GM19035 (cell line): ENCODE data around the gene METAP2.
"Not testable (repeated sequence)": the region's sequence is repeated elsewhere in the genome, so short reads cannot be mapped to it uniquely, and the experiment has no call there.

Experiments
- ATAC-seq: cut with Tn5 transposase; IDR thresholded peaks from one replicate; pipeline ENCODE4 v1.9.1; 2021; ENCODE audit not compliant: unreplicated experiment

The METAP2 gene

DNA sequence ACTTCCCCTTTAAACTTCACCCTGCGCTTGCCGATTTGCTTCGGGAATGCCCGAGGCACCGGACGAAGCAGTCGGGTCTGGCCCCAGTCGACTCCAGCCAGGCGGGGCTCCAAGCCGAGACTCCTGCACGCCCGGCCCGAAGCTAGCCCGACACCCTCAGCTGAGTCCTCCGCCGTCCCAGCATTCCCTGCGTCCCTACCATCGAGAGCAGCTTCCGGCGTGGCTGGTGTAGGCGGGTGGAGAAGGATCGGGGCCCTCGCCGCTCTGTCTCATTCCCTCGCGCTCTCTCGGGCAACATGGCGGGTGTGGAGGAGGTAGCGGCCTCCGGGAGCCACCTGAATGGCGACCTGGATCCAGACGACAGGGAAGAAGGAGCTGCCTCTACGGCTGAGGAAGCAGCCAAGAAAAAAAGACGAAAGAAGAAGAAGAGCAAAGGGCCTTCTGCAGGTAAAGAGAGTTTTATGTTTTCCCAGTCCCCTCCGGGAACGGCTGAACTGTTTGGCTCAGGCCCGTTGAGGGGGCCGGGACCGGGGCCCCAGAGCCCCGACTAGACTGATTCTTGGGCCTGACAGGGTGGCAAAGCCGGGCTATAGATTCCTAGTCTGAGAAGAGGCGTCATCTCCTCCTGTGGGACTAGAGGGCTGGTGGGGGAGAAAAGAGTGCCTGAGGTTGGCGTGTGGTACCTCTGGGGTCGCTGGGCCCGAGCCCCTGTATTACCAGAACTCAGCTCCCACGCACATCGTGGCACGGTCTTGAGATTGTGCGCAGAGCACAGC lies at the start of gene METAP2:
Gene METAP2 (plus strand): TSS at position 269 of the 776 bp plus-strand sequence. CDS start 28 bp downstream, at position 297.
- ATAC-seq, result peak; percentile 95

DNA sequence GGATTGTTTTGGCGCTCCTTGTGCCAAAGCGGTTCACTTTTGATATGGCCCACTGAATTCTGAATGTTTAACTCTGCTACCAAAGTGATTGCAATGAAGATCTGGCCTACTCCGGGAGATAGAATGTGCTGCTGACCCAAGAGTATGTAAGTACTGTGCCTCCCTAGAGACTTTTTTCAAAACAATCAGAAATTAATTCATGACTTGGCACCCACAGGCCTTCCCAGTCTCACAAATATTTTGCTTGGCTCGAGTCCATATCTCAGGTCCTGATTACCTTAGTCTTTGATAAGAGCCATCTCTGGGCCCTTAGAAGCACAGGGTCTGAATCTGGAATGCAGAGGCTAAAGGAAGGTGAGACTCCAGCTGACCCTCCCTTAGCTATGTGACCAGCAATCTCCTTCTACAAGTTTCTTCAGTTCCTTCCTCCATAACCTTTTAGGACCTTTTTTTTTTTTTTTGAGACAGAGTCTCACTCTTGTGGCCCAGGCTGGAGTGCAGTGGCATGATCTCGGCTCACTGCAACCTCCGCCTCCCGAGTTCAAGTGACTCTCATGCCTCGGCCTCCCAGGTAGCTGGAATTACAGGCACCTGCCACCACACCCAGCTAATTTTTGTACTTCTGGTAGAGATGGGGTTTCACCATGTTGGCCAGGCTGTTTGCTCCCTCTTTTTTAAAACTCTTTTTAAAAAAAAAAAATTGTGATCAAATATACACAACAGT lies 49.5 kb upstream of the METAP2 start:
- ATAC-seq, result no peak

DNA sequence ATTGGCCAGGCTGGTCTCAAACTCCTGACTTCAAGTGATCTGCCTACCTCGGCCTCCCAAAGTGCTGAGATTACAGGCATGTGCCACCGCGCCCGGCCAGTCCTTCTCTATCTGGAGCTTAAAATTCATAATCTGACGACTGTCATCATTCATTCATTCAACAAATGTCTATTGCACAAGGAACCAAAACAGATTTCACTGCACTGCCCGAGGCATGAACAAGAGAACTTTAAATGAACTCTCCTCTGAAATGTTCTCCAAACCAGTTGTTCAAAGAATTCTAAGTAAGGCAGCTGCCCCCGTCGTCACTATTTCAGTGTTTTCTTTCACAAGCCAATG lies 44.8 kb upstream of the METAP2 start:
- ATAC-seq, result no peak

DNA sequence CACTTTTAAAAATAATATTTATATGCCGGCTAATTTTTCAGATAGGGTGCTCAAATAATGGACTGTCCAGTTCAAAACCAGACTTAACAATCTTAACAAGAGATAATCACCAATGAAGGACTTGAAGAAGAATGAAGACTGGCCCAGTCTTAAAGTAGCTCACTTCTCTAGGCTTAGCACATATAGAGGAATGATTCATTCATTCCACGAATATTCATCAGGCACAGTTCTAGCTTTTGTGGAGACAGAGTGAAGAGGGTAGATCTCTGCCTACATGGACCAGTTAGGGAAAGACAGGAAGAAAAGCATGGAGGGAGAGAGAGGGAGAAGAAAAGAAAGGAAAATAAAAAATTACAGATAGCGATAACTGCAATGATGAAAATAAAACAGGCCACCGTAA lies 42.8 kb upstream of the METAP2 start:
- no peak for ATAC-seq

DNA sequence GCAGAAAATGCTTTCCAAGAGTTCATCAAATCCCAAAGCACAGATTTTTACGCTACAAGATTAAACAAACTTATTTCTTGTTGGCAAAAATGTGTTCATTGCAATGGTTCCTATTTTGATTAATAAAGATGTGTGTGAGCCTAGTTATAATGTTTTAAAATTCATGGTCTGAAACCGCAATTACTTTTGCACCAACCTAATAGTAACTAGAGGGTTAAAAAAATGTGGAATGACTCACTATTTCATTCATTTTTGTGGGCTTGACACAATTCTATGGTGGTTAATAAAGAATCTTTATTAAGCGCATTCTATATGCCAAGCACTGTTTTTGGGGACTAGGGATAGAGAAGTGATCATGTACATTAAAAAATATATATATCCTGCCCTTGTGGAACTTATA lies 38.6 kb upstream of the METAP2 start:
- ATAC-seq, result no peak

DNA sequence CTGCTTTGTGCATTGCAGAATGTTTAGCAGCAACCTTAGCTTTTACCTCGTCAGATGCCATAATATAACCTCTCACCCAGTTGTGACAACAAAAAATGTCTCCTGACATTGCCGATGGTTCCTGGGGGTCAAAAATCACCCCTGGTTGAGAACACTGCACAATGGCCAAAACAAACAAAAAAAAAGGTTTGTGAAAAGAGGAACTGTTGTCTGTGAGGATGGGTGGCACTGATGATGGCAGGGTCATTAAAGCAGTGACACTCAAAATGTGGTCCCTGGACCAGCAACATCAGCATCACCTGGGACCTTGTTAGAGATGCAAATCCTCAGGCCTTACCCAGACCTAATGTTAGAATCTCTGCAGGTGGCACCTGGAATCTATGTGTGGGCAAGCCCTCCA lies 36.4 kb upstream of the METAP2 start:
- ATAC-seq, result no peak

DNA sequence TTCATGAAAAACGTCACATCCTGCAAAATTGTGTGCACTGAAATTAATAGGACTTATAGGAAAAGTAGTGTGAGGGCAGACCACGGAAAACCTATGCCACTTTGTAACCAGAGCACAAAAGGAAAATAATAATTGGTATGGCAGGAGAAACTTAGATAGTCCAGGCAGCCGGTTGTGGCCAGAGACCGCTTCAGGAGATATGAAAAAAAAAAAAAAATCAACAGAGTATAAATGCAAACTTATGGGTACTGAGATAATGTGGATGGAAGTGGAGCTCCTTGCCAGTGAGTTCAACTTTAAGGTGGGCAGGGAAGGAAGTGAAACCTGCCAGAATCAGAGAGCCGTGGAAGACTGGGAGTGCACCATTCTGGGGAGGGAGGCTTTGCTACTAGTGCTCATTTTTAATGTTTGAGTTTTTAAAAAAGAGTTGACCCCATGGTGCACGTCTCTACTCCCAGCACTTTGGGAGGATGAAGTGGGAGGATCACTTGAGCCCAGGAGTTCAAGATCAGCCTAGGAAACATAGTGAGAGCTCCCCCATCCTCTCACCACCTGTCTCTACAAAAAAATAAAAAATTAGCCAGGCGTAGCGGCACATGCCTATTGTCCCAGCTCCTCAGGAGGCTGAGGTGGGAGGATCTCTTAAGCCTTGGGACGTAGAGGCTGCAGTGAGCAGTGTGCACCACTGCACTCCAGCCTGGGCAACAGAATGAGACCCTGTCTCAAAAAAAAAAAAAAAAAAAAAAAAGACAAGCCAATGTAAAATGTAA lies 34.3 kb upstream of the METAP2 start:
- no peak for ATAC-seq

DNA sequence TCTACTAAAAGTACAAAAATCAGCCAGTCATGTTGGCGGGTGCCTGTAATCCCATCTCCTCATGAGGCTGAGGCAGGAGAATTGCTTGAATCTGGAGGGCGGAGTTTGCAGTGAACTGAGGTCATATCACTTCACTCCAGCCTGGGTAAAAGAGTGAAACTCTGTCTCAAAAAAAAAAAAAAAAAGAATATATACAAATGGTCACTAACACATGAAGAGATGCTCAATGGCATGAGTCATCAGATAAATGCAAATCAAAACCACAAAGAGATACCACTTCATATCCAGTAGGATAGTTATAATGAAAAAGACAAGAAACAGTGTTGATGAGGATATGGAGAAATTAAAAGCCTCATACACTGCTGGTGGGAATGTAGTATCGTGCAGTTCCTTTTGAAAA lies 33.6 kb upstream of the METAP2 start:
- no peak for ATAC-seq

DNA sequence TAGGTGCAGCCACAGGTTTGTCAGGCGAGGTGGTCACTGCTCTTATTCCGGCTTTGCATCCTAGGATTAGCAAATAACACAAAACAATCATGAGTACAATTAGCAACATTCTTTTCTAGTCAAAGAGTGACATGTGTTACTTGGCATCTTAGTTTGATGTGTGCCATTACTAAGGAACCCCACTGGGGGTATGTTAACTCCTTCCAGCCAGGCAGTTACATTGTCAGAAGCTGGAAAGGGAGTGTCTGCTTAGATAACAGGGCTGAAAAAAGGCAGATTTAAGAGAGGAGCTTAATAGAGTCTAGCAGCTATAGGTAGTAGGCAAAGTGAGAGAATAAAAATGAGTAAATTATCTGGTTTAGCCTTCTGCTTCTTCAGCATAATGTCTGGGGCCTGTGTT lies 30.5 kb upstream of the METAP2 start:
- ATAC-seq, result no peak

DNA sequence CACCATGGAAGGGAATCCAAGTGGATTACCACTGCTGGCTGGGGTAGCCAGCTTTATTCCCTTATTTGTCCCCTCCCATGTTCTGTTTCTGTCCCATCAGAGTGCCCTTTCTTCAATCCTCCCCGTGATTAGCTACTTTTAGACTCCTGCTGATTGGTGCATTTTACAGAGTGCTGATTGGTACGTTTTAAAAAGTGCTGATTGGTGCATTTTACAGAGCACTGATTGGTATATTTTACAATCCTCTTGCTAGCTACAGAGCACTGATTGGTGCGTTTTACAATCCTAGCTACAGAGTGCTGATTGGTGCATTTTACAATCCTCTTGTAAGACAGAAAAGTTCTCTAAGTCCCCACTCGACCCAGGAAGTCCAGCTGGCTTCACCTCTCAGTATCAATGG lies 28.9 kb upstream of the METAP2 start:
- not testable (repeated sequence) for ATAC-seq

DNA sequence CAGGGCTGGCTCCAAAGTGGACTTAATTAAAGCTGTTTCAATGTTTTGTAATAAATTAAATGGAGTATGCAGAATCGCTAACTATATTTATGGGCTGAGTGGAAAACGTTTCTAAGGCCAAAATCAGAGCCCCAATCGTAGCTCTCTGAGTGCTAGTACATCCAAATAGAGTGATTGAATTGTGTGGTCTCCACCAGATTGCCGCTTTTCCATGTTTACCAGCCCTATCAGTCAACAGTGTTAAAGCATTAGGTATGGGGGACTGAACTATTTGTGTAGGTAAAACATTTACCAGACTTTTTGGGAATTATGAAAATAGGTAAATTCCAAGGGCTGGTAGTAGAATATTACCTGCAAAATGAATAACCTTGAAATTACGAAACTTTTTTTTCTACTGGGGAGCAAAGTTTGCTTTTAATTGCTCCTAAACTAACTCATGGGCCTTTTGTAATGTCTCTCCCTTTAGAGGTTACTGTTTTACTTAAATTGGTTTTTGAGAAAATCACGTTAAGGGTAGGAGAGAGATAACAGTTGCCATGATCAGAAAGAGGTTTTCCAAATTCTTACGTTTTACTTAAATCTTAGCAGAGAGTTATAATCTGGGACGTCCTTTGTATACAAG lies 28.0 kb upstream of the METAP2 start:
- no peak for ATAC-seq

DNA sequence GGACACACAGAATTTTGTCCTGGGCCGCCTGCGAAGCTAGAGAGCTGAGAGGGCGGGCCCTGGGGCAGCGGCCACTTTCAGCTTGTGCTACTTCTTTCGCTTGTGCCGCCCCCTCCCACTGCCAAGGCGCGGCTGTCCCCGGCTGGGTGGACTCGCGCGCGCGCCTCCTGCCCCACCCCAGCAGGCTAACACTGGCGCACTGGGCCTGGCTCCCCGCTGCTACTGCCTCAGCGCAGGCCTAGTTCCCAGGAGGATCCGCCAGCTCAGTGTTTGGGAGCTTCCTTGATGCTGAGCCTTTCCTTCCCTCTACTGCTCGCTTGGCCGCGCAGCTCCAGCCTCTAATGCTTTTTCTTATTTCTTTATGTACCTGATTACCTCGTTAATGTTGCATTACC lies 27.4 kb upstream of the METAP2 start:
- ATAC-seq, result no peak

DNA sequence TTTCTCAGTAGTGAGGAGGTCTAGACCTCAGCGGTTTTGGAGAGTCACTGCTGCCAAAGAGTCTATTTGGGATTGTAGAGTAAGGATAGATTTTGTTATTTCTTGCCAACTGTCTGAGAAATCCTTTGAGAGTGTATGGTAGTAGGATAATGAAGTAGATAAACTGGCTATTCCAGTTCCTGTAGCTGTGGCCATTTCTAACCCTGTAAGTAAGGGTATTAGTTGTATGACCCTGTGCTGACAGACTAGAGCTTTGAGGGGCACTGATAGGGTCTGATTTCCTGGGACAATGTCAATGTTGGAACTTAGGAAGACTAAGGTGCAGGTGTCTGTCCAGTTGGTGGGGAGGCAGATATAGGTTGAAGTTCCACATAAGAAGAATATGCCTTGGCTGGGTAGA lies 24.3 kb upstream of the METAP2 start:
- ATAC-seq, result not testable (repeated sequence)

DNA sequence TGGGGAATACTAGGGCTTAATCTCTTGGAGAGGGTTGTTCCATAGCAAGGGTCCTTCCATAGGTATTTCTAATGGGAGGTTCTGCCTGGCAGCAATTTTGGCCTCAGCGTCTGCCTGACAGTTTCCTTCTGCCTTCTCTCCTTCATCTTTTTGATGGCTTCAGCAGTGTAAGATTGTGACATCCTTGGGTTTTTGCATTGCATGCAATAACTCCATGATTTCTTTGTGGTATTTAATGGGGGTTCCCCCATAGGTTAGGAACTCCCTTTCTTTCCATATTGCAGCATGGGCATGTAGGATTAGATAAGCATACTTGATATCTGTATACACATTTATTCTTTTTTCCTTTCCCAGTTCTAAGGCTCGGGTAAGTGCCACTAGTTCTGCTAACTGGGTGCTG lies 21.5 kb upstream of the METAP2 start:
- ATAC-seq, result not testable (repeated sequence)

DNA sequence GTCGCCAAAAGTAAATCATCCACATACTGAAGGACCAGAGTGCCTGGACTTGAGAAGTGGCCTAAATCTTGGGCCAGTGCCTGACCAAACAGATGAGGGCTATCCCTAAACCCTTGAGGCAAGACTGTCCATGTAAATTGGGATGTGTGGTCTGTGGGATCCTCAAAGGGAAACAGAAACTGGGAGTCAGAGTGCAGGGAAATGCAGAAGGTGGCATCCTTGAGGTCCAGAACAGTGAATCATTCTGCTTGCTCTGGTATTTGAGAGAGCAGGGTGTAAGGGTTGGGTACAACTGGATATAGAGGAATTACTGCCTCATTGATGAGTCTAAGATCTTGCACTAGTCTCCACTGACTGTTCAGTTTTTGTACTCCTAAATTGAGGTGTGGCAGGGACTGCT lies 20.1 kb upstream of the METAP2 start:
- ATAC-seq, result not testable (repeated sequence)

DNA sequence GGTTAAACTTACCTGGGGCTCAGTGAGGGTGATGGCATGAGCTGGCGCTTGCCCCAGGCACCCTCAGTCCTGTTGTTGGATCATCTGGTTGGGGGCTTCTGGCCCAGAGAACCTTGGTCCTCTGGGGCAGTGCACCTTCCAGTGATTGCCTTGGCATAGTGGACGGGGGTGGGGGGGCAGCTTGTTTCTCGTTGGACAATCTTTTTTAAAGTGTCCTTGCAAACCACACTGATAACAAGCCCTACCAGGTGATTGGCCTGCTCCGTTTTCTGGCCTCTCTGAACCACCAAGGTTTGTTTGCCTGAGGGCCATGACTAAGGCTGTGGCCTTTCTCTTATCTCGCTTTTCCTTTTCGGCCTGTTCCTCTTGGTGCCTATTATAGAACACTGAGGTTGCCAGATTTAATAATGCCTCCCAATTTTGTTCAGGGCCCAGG lies 19.2 kb upstream of the METAP2 start:
- not testable (repeated sequence) for ATAC-seq

DNA sequence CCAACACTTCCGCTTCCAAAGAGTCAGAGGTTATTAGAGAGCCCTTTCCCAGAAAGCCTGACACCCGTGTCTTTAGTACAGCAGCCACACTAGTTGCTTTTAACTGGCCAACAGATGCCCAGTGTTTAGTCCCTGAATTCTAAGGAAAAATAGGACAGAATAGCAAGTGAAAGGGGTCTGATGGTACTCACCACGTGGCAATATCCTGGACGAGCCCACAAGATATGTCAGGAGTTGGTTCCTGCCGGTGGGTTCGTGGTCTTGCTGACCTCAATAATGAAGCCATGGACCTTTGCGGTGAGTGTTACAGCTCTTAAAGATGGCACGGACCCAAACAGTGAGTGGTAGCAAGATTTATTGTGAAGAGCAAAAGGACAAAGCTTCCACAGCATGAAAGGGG lies 16.3 kb upstream of the METAP2 start:
- not testable (repeated sequence) for ATAC-seq

DNA sequence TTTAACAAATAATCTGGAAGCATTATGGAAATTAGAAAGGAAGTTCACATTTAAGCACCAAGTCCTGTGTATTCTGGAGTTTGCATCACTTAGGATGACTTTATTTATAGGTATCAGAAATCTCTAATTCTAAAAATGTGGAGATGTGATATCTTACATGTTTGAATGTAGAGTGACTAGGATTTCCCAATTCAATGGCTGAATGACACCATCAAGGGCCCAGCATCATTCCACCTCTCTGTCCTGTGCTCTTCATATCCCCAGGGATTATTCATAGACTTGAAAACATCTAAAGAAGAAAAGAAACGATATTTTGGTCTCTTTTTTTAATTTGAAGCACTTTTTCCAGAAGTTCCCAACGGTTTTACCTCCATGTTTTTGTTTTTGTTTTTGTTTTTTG lies 15.2 kb upstream of the METAP2 start:
- no peak for ATAC-seq

DNA sequence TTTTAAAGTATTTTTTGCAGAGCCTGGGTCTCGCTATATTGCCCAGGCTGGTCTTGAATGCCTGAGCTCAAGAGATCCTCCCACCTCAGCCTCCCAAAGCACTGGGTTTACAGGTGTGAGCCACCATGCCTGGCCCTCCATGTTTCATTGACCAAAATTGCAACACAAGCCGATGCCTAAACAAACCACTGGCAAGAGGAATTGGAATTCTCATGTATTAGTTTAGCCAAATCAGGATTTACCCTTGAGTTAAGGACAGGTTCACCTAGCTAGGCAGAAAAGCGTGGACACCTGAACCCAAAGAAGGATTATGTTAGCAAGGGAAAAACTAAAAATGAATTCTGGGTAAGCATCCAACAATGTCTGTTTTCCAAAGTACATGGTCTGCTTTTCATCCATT lies 14.6 kb upstream of the METAP2 start:
- no peak for ATAC-seq

DNA sequence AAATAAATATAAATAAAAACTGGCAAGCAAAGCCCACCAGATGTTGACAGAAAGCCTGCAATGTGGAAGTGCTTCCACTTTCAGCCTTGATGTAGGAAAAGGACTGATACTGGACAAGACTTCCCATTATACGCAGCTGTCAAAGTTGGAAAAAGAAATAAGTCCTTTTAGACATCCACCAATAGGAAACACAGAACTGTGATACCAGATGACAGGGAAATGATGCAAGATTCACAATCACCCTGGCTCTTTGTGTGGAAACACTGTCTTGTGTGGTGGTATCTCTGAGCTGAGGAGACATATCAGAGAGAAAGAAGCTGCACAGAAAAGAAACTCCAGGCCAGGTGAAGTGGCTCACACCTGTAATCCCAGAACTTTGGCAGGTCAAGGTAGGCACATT lies 13.8 kb upstream of the METAP2 start:
- no peak for ATAC-seq

DNA sequence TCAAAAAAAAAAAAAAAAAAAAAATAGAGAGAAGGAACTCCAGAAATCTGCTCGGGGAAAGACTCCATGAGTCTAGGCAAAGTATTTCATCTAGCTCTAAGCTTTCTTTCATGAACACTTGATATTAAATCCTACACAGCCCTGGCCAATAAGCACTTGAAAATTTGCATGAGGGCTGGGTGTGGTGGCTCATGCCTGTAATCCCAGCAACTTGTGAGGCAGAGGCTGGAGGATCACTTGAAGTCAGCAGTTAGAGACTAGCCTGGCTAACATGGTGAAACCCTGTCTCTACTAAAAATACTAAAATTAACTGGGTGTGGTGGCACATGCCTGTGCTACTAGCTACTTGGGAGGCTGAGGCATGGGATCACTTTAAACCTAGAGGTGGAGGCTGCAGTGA lies 13.1 kb upstream of the METAP2 start:
- no peak for ATAC-seq
